OCI-LY1 (cell line): Measurements from ENCODE around the gene DENND1A.

Source experiments
- EZH2 ChIP-seq: fragments of 200-600 bp; sonication (generic), shearing (Covaris generic); IDR thresholded peaks from 2 replicates; pipeline ENCODE4 v1.8.0; 2017; ENCODE audit warnings: borderline replicate concordance, mixed run types, mild to moderate bottlenecking, antibody characterized with exemption, low read length, moderate library complexity, mixed read lengths
- TF ChIP-seq, protein P1 (sequence below): fragments of 200-600 bp; sonication (generic), shearing (Covaris generic); IDR thresholded peaks from 2 replicates; pipeline ENCODE4 v1.5.1; 2017; ENCODE audit warnings: mild to moderate bottlenecking, antibody characterized with exemption, low read length, moderate library complexity, mixed read lengths

DNA sequence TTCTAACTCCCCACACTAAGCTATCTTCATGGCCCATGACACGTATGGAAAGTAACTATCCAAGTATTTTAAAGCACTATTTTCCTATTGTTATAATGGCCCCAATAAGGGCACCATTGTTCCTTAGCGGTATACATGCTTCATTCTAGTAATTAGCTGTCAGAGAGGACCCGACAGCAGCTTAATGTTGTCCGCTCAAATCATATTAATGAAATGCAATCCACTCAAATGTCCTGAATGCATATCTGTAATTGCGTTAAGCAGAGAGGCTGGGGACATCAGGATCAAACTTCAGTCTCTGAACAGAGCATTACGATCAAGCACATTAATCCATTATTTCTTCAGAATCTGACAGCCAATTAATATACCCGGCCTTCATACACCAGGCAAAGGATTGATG lies 434.2 kb downstream of the DENND1A start:
- TF ChIP-seq, protein P1, sequence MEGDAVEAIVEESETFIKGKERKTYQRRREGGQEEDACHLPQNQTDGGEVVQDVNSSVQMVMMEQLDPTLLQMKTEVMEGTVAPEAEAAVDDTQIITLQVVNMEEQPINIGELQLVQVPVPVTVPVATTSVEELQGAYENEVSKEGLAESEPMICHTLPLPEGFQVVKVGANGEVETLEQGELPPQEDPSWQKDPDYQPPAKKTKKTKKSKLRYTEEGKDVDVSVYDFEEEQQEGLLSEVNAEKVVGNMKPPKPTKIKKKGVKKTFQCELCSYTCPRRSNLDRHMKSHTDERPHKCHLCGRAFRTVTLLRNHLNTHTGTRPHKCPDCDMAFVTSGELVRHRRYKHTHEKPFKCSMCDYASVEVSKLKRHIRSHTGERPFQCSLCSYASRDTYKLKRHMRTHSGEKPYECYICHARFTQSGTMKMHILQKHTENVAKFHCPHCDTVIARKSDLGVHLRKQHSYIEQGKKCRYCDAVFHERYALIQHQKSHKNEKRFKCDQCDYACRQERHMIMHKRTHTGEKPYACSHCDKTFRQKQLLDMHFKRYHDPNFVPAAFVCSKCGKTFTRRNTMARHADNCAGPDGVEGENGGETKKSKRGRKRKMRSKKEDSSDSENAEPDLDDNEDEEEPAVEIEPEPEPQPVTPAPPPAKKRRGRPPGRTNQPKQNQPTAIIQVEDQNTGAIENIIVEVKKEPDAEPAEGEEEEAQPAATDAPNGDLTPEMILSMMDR, result no peak
- TF ChIP-seq EZH2, result no peak
